8988T (cell line): ENCODE measurements around the gene WDR43.

ENCODE experiments used
- DNase-seq: peaks from one replicate; pipeline ENCODE4 v3.0.0; 2011

The WDR43 gene, protein sequence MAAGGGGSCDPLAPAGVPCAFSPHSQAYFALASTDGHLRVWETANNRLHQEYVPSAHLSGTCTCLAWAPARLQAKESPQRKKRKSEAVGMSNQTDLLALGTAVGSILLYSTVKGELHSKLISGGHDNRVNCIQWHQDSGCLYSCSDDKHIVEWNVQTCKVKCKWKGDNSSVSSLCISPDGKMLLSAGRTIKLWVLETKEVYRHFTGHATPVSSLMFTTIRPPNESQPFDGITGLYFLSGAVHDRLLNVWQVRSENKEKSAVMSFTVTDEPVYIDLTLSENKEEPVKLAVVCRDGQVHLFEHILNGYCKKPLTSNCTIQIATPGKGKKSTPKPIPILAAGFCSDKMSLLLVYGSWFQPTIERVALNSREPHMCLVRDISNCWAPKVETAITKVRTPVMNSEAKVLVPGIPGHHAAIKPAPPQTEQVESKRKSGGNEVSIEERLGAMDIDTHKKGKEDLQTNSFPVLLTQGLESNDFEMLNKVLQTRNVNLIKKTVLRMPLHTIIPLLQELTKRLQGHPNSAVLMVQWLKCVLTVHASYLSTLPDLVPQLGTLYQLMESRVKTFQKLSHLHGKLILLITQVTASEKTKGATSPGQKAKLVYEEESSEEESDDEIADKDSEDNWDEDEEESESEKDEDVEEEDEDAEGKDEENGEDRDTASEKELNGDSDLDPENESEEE

DNA sequence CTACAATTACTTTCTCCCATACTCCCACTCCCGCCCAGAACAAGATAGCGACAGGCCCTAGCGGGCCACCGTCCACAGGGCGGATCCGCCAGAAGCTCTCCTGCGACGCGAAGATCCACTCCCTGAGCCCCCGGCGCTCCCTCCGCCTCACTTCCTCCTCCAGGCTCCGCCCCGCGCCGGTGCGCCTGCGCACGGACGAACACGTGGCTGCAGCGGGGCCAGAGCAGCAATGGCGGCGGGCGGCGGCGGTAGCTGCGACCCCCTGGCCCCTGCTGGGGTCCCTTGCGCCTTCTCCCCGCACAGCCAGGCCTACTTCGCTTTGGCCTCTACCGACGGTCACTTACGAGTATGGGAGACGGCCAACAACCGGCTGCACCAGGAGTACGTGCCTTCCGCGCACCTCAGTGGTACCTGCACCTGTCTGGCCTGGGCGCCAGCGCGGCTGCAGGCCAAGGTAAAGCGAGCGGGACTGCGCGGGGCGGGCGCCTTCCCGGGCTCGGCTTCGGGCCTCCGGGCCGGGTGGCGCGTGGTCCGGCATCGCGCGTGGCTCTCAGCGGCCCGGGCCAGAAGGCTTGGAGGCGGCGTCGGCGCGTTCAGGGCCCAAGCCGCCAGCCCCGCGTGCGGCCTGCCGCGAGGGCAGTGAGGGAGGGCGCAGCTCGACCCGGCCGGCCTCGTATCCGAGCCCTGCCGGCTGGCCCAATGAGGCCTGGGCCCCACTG, at the start of gene WDR43:
WDR43 (plus strand) TSS at position 198 of the 719 bp plus-strand sequence; CDS start at position 230, 32 bp downstream.
- DNase-seq, result peak; percentile 82

DNA sequence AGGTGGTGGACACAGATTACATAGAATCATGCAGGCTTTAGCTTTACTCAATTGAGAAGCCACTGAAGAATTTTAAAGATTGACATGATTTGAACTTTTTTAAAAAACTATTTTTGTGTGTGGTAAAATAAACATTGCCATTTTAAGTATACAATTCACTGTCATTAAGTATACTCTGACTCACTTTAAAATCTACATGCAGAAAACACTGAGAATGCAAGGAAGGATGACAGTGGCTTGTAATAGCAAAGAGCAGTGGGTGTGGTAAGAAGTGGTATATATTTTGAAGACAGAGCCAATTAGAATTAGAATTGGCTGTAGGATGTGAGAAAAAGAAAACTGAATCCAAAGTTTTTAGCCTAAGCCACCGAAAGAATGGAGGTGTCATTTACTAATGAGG, 39.3 kb upstream of the WDR43 start:
- no peak for DNase-seq

DNA sequence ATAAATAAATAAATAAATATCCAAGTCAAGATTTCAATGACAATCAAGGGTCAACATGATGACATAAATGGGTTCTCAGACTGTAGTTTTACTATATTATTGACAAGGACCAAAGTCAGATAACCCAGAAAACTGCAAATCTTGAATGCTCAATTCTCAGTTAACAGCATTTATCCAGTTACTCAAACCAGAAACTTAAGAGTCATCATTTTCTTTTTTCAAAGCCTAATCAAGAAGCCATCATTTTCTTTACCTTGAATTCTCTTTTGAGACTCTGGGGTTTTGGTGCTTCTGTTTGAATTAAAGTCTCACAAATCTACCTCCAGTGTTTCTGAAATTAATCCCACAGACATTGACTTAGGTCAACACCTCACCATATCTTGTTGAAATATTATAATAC, 38.5 kb upstream of the WDR43 start:
- no peak for DNase-seq

DNA sequence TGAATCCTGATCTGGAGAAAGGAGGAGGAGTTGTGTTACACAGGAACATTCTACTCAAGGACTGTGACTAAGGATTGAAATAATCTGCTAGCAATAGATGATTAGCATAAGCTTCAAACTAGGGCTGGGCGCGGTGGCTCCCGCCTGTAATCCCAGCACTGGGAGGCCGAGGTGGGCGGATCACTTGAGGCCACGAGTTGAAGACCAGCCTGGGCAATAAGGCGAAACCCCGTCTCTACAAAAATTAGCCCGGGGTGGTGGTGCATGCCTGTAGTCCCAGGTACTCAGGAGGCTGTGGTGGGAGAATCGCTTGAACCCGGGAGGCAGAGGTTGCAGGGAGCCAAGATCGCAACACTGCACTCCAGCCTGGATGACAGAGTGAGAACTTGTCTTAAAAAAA, 25.9 kb upstream of the WDR43 start:
- no peak for DNase-seq

DNA sequence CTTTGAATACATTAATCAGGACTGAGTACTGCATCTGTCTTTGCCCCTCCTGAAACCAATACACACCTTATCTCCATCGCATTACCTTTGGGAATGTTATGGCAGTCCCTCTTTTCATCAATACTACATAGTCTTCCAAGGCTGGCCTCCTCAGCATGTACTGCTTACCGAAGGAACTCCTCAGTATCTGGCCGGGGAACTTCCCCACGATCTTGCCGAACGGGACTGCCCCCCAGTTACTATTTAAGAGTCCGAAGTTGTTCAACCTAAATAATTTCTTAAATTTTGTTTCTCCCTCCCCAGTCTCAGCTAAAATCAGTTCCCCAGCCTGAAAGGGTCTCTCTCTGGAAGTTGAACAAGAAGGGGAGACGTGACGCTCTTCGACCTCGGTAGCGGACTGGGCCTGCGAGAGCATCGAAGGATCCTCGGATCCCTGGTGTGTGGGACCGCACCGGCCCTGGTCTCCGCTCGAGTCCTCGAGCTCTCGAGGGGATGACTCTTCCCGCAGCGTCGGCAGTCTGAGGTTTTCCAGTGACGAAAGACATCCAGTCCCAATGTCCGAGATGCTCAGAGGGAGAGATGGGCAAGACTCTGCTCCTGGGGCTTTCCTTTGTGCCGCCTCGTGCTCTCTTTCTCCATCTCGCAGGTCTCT, 24.8 kb upstream of the WDR43 start:
- peak; percentile 17 for DNase-seq

DNA sequence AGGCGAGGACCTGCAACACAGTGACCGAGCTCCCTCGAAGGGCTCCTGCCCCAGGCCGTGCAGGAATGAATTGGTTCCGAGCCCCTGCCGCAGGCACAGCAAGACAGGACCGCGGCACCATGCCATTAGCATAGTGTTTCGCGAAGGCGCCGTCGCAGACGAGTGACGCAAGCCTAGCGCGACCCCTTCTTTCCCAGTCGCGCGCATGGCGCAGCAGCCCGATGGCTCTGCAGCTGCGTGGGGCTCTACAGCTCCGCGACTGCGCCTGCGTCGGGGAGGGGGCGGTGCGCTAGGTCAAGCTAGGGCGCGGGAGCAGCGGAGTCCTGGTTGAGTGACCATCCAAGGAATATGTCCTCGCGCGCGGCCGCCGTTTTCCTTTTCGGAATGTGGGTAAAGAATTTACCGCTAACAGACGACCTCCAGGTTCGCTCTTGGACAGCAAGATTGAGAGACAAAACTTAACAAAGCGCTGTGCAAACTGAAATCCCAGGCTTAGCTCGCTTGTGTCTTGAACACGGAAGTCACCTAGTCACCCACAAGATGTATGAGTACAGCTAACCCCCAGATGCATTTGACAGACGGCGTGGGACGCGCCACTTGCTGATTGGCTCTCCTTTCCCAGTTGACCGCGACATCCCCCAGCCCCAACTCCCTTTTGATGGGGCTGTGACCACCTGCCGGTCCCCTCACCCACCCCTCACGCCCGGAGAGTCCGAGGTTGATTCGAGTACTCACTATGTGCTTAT, 24.1 kb upstream of the WDR43 start, which contains the start of gene TRMT61B:
TRMT61B (minus strand) TSS at position 164 of the 746 bp plus-strand sequence; CDS start at position 132, 32 bp downstream.
- peak; percentile 68 for DNase-seq

DNA sequence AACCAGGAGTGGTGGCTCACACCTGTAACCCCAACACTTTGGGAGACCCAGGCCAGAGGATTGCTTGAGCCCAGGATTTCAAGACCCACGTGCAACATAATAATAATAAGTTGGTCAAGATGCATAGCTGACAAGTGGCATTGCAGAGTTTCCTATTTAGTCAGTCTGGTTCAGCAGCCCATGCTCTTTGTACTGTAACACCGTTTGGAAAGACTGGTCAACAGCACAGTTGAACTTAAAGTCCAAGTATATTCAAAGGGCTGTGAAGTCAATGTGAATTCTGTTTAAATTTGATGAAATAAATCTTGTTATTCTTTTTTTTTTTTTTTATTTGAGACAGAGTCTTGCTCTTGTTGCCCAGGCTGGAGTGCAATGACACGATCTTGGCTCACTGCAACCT, 22.8 kb upstream of the WDR43 start:
- no peak for DNase-seq

DNA sequence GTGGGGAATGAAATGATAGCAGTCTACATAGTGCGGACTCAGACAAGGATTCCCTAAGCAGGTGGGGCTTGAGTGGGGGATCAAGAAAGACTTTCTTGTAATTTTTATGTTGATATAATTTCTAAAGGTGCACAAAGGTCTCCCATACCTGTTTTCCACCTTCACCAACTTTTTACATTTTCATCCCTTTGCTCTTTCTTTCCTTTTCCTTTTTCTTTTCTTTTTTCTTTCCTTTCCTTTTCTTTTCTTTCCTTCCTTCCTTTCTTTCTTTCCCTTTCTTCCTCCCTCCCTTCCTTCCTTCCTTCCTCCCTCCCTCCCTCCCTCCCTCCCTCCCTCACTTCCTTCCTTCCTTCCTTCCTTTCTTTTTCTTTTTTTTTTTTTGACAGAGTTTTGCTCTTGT, 14.3 kb upstream of the WDR43 start:
- no peak for DNase-seq

DNA sequence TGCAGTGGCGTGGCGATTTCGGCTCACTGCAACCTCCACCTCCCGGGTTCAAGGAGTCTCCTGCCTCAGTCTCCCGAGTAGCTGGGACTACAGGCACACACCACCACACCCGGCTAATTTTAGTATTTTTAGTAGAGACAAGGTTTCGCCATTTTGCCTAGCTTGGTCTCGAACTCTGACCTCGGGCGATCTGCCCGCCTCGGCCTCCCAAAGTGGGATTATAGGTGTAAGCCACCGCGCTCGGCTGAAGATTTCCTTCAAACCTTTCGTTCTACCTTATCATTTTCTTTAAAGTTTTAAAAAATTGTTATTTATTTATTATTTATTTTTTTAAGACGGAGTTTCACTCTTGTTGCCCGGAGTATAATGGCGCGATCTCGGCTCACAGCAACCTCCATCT, 979 bp upstream of the WDR43 start:
- DNase-seq, result no peak

DNA sequence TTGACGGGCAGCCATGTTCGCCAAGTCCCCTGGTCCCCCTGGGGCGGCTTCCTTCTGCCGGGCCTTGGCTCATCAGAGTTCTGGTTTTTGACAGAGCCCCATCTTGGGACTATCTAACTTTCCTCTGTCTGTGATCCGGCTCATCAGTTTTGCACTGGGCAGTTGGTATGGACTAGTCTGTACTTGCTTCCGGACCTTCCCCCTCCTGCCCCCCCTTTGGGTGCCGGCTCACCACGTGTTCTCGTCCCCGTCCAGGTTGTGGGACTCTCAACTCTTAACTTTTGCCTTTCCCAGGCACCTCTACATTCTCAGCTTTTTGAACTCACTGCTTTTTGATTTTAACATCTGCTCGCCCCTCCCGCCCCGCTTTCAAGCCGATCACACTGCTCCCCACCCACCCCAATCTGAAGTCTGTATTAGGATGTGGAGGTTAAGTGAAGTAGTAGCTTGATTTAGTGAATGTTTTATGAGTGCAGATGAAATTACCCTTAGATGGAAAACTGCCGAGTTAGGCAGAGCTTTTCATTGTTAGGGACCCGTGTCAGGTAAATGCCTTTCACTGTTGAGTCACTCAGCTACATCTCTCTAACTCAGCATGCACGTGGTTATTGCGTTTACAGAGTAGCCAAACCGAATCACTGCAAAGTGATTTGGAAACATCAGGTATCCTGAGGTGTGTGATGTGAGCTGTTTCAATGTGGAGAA, 874 bp downstream of the WDR43 start:
- DNase-seq, result no peak

DNA sequence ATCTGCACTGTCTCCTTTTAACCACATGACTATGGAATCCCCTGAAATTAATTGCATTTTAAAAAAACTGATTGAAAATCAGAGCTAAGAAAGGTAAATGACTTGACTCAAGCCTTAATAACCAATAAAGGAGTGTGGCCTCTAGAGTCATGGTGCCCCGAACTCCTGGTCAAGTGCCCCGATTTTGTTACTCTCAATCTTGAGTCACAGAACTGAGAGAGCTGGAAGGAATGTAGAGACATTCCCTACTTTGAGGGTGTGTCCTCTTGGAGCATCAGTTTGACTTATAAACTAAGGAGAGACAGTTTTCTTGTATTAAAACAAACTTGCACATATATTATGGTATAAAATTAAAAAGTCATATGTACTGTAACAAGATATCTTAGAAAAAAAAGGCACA, 2.4 kb downstream of the WDR43 start:
- DNase-seq, result peak; percentile 23

DNA sequence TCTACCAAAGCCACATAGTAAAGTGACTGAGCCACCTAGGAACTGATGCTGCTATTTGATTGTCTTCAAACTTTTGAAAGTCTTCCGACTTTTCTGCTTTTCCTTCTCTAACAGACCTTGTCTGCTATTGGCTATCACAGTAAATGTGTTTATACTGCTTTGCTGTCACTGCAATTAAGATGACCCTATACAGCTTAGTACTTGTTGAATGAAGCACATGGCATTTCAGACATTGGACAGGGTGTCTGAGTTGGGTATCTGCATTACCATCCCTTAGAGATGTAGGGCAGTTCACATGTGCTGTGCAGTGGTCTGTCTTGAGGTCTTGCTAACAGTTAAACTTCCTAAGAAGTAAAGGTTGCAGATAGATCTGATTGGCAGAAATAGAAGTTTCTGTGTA, 3.6 kb downstream of the WDR43 start:
- DNase-seq, result no peak

DNA sequence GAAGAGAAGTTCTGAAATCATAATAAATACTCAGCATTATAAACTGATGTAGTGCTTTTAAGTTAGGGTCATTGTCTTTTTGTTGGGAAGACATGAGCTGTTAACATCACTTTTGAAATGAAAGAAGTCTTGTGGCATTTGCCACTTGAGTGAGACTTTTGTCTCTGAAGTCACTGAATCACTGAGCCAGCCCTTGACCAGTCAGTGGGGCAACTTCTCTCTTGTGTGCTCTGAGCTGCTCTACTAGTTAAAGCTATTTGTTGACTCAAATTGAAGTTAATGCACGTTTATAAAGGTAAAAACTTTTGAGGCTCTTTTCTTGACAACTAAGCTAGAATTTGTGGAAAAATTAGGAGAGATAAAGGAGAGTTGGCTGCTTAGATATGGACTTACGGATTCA, 6.7 kb downstream of the WDR43 start:
- no peak for DNase-seq

DNA sequence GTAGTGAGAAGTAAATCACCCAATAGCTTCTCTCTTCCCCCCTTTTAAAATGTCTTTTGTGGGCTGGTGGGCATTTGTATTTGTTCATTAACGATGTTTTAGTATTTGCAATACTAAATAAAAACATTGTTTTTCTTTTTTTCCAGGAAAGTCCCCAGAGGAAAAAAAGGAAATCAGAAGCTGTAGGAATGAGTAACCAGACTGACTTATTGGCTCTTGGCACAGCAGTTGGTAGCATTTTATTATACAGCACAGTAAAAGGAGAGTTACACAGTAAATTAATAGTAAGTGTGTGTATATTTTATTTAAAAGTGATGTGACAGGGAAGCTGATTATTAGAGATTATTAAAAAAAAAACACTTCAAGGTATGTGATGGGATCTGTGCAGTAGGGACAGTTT, 7.4 kb downstream of the WDR43 start:
- DNase-seq, result no peak

DNA sequence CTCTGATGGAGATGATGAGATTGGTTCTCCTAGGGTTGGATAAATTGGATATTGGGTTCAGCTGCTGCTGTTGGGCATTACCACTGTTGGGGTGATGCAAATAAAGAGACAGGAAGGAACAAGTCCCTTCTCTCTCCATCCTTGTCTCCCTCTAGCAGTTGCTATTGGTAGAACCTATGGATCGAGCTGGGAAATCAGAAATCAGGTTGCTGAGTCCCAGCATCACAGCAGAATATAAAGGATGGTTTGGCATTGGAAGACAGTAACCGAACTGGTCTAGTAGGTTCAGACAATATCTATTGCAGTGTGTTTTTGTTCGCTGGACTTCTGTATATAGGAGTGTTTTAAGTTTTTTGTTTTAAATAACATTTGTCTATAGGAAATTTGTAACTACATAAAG, 8.1 kb downstream of the WDR43 start:
- no peak for DNase-seq

DNA sequence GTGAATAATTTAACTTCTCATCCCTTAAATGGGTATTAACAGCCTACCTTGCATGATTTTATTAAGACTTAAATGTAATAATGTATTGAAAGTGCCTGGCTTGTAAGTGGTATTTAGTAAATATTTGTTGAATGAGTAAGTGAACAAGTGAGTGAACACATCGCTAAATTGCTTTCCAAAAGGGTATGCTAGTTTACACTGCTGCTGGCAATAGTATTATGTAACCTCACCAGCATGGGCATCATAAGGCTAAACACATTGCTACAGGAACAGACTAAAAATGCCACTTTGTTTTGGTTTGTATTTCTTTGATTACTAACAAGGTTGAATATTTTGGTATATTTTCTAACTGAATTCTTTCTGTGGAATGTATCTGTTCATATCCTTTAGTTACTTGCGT, 9.8 kb downstream of the WDR43 start:
- DNase-seq, result no peak

DNA sequence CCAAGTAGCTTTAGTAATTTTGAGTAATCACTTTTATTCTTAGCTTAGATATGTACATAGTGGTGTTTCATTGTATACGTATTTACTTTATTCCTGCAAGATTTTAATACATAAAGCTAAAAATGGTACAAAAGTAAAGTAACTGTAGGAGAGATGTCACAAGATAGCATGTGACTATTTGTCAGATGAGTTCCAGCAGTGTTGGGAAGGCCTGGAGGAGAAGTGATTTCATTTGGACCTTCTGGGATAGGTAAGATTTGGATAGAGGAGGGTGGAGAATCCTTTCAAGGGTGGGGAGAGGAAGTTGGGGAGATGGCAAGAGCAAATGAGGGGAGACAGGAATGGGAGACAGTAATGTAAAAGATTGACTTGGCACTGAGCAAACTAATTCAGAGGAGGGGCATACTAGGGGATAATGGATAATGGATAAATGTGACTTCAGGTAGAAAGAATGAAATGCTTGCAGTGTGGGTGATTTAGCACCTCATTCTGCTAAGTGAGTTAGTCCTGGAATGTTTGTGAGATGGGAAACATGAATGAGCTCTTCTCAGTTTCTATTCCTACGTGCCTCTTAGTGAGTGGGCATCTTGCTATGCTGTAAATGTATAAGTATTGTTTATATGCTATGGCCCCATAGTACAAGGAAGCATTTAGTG, 10.5 kb downstream of the WDR43 start:
- no peak for DNase-seq

DNA sequence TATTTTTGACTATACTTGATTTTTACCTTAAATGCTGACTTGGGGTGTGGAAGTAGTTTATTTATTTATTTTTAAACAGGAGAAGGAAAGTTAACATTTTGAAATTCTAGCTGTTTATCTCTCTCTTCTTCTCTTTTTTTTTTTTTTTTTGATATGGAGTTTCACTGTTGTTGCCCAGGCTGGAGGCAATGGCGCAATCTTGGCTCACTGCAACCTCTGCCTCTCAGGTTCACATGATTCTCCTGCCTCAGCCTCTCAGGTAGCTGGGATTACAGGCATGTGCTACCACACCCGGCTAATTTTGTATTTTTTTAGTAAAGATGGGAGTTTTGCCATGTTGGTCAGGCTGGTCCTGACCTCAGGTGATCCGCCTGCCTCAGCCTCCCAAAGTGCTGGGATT, 11.1 kb downstream of the WDR43 start:
- no peak for DNase-seq

DNA sequence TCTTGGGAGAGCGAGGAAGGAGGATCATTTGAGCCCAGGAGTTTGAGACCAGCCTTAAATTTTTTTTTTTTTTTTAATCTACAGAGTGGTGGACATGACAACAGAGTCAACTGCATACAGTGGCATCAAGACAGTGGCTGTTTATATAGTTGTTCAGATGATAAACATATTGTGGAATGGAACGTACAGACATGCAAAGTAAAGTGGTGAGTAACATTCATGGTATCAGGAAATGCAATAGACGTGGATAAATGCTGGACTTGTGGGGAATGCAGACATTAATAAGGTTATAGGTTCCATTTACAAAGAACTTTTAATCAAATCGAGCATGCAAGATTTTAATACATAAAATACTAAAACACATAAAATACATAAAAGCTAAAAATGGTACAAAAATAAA, 11.9 kb downstream of the WDR43 start:
- no peak for DNase-seq

DNA sequence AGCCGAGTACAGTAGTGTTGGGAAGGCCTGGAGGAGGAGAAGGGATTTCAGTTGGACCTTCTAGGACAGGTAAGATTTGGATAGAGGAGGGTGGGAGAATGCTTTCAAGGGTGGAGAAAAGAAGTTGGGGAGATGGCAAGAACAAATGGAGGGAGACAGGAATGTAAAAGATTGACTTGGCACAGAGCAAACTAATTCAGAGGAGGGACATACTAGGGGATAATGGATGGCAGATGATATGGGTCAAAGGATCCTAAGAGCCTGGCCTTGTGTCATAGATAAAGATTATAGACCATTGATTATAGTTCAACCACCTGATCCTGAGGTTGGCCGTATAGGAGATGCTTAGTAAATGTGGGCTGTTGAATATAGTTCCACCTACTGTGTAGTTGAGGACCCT, 12.4 kb downstream of the WDR43 start:
- no peak for DNase-seq

DNA sequence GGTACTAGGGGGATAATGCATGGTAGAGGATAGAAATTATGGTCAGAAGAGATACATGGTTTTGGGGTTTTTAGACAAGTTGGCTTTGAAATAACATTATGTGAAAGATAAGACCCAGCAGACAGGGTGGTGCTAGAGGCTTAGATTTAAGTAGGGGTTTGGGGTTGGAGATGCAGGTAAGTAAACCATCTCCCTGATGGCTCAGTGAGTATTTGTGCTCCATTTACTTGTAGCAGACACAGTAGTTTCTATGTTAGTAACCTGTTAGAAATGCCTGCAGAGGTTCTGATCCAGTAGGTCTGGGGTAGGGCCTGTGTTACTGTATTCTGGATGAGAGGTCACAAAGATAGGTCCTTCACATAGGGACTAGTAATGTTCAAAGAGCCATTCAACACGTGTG, 13.7 kb downstream of the WDR43 start:
- DNase-seq, result no peak
